HEK293 (cell line): ENCODE data around the gene ZNF438.

ENCODE experiments used
- CTCF ChIP-seq: fragments of 450-650 bp; formaldehyde crosslinking; IDR thresholded peaks from 2 replicates; pipeline ENCODE4 v1.5.1; 2016; ENCODE audit warnings: missing biosample characterization, missing genetic modification characterization
- MEIS1 ChIP-seq: sonication (generic); formaldehyde crosslinking; IDR thresholded peaks from 2 replicates; pipeline ENCODE4 v1.8.1; 2022; ENCODE audit warnings: missing genetic modification reagents, mild to moderate bottlenecking, borderline replicate concordance
- YY1 ChIP-seq: fragments of 450-650 bp; formaldehyde crosslinking; IDR thresholded peaks from 2 replicates; pipeline ENCODE4 v1.5.1; 2018; ENCODE audit warnings: missing biosample characterization, missing genetic modification characterization
- ZBTB8A ChIP-seq: fragments of 450-650 bp; formaldehyde crosslinking; IDR thresholded peaks from 2 replicates; pipeline ENCODE4 v1.5.1; 2016; ENCODE audit warnings: missing biosample characterization, missing genetic modification characterization
- TF ChIP-seq, protein P1 (sequence below): fragments of 450-650 bp; formaldehyde crosslinking; IDR thresholded peaks from 2 replicates; pipeline ENCODE4 v1.5.1; 2017; ENCODE audit warnings: missing biosample characterization, missing genetic modification characterization
- TF ChIP-seq, protein P2 (sequence below): fragments of 450-650 bp; formaldehyde crosslinking; IDR thresholded peaks from 2 replicates; pipeline ENCODE4 v1.5.1; 2016; ENCODE audit warnings: missing biosample characterization, missing genetic modification characterization
- TF ChIP-seq, protein P3 (sequence below): fragments of 450-650 bp; formaldehyde crosslinking; IDR thresholded peaks from 2 replicates; pipeline ENCODE4 v1.5.1; 2016; ENCODE audit warnings: missing biosample characterization, missing genetic modification characterization

GRCh38 chr10:31011665-31012022, 20.0 kb downstream of the ZNF438 start:
- TF ChIP-seq CTCF (no peak), ZBTB8A (tag by site-specific recombination) (no peak), MEIS1 (CRISPR knock-in tag) (no peak), YY1 (no peak)
- TF ChIP-seq, protein P1, sequence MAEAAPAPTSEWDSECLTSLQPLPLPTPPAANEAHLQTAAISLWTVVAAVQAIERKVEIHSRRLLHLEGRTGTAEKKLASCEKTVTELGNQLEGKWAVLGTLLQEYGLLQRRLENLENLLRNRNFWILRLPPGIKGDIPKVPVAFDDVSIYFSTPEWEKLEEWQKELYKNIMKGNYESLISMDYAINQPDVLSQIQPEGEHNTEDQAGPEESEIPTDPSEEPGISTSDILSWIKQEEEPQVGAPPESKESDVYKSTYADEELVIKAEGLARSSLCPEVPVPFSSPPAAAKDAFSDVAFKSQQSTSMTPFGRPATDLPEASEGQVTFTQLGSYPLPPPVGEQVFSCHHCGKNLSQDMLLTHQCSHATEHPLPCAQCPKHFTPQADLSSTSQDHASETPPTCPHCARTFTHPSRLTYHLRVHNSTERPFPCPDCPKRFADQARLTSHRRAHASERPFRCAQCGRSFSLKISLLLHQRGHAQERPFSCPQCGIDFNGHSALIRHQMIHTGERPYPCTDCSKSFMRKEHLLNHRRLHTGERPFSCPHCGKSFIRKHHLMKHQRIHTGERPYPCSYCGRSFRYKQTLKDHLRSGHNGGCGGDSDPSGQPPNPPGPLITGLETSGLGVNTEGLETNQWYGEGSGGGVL (tag by site-specific recombination) = no peak
- TF ChIP-seq, protein P2, sequence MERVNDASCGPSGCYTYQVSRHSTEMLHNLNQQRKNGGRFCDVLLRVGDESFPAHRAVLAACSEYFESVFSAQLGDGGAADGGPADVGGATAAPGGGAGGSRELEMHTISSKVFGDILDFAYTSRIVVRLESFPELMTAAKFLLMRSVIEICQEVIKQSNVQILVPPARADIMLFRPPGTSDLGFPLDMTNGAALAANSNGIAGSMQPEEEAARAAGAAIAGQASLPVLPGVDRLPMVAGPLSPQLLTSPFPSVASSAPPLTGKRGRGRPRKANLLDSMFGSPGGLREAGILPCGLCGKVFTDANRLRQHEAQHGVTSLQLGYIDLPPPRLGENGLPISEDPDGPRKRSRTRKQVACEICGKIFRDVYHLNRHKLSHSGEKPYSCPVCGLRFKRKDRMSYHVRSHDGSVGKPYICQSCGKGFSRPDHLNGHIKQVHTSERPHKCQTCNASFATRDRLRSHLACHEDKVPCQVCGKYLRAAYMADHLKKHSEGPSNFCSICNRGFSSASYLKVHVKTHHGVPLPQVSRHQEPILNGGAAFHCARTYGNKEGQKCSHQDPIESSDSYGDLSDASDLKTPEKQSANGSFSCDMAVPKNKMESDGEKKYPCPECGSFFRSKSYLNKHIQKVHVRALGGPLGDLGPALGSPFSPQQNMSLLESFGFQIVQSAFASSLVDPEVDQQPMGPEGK = no peak
- TF ChIP-seq, protein P3, sequence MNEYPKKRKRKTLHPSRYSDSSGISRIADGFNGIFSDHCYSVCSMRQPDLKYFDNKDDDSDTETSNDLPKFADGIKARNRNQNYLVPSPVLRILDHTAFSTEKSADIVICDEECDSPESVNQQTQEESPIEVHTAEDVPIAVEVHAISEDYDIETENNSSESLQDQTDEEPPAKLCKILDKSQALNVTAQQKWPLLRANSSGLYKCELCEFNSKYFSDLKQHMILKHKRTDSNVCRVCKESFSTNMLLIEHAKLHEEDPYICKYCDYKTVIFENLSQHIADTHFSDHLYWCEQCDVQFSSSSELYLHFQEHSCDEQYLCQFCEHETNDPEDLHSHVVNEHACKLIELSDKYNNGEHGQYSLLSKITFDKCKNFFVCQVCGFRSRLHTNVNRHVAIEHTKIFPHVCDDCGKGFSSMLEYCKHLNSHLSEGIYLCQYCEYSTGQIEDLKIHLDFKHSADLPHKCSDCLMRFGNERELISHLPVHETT (tag by site-specific recombination) = no peak
